NCI-H1694 (cell line): Measurements from ENCODE around the gene ZSCAN5C.
"Not testable (repeated sequence)": the region's sequence is repeated elsewhere in the genome, so short reads cannot be mapped to it uniquely, and the experiment has no call there.

Source experiments
- DNase-seq: peaks from one replicate; lab custom pipeline; 2025; lab: John Stamatoyannopoulos, UW

ZSCAN5C gene

GRCh38 chr19:56193981-56194640 lies 8.0 kb upstream of the ZSCAN5C start:
- no peak for DNase-seq

- not testable (repeated sequence) for DNase-seq
Observed at GRCh38 chr19:56197646-56198045, 4.4 kb upstream of the ZSCAN5C start, which contains the start of gene ZSCAN5B. Gene ZSCAN5B (minus strand): TSS chr19:56197783. CDS start chr19:56193052, 4,731 bp downstream.

DNA sequence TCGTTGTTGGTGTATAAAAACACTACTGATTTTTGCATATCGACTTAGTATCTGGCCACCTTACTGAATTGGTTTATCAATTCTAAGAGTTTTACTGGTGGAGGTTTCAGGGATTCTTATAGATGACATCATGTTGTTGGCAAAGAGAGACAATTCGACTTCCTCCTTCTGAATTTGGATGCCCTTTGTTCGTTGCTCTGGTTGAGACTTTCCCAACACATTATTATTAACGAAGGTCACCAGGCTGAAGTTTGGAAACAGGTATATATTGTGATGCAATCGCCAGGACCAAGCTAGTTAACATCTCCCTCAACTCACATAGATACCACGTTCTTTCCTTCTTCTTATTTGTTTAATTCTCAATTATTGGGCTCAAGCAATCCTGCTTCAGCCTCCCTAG lies 2.4 kb upstream of the ZSCAN5C start:
- no peak for DNase-seq

- not testable (repeated sequence) for DNase-seq
Observed at GRCh38 chr19:56207581-56207980, 5.5 kb downstream of the ZSCAN5C start.

DNA sequence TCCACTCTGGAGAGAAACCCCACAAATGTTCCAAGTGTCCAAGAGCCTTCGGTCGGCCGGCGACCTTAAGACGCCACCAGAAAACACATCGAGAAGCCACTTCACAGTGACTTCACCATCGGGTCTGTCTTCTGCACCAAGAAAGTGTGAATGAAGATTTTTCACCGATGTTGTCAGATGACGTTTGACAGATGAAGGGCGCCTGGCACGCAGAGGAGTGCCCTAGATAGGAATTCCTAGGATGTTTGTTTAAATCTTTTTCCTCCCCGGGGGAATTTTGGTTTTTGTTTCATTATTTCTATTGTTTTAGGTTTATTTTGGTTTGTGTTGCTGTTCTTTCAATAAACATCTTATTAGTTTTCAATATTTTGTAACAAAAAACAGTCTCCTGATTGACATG lies 7.0 kb downstream of the ZSCAN5C start:
- DNase-seq: no peak

- DNase-seq: not testable (repeated sequence)
Observed at GRCh38 chr19:56210036-56210435, 8.0 kb downstream of the ZSCAN5C start.

GRCh38 chr19:56211718-56212117 lies 9.6 kb downstream of the ZSCAN5C start:
- no peak for DNase-seq

- no peak for DNase-seq
Observed at GRCh38 chr19:56217039-56217949, 15.2 kb downstream of the ZSCAN5C start.

DNA sequence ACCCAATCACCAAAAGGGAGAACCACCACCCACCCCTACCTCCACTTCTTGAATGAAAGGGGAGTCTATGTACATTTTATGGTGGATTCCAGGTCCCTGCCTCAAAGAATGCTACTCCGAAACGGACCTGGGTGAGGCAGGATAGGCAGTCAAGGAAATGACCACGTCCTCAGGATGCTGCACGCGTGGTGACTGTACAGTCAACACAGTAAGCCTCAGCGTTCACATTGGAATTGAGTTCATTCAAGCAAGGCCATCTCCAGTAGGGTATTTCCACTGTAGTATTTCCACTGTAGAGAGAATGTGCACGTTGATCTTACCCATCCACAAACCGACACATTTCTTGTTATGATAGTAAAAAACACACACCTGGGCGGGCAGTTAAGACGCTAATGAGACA lies 16.9 kb downstream of the ZSCAN5C start:
- no peak for DNase-seq

- DNase-seq: not testable (repeated sequence)
Observed at GRCh38 chr19:56221442-56221841, 19.4 kb downstream of the ZSCAN5C start.

- DNase-seq: no peak
Observed at GRCh38 chr19:56221851-56222250, 19.8 kb downstream of the ZSCAN5C start.

DNA sequence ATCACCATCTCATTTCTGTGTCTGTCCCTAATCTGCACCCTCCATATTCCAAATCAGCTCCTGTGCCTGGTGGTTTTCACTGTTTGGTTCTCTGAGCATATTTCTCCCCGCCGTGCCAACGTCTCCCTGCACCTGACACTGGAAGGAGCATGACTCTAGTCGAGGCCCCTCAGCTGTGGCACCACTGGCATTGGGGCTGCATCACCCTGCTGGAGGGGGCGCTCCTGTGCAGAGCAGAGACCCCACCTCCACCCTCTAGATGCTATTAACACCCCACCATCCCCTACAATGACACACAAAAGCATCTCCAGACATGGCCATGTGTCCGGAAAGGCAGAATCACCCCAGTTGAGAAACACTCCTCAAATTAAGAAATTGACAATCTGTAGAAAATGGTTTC lies 20.8 kb downstream of the ZSCAN5C start:
- DNase-seq: no peak

GRCh38 chr19:56223481-56223880 lies 21.4 kb downstream of the ZSCAN5C start:
- no peak for DNase-seq

DNA sequence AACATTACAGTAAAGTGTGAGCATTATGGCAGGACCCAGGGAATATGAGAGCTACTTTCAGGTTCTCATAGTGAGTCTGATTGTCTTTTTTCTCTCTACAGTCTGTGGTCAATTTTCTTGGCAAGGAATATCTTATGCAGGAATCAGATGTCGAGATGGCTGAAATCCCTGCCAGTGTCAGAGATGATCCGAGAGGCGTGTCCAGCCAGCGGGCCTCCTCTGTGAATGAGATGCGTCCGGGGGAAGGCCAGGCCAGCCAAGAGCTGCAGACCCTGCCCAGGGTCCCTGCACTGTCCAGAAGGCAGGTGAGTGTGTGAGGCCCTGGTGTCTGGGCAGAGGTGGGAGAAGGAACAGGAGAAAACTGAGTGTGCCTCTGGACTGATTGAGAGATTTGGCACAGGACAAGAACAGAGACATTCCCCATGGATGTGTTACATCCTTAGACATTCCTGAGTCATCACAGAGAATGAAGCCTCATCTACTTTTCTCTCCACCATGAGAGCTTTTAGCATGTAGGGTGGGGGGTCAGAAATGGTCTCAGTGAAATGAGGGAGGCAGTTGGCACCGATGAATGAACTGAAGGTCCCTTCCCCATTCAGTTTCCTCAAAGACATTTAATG lies 43.2 kb downstream of the ZSCAN5C start:
- DNase-seq: no peak

DNA sequence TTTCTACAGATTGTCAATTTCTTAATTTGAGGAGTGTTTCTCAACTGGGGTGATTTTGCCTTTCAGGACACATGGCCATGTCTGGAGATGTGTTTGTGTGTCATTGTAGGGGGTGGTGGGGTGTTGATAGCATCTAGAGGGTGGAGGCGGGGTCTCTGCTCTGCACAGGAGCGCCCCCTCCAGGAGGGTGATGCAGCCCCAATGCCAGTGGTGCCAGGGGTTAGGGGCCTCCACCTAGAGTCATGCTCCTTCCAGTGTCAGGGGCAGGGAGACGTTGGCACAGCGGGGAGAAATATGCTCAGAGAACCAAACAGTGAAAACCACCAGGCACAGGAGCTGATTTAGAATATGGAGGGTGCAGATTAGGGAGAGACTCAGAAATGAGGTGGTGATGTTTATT lies 43.7 kb downstream of the ZSCAN5C start:
- not testable (repeated sequence) for DNase-seq

GRCh38 chr19:56248736-56249338 lies 46.8 kb downstream of the ZSCAN5C start:
- not testable (repeated sequence) for DNase-seq

DNA sequence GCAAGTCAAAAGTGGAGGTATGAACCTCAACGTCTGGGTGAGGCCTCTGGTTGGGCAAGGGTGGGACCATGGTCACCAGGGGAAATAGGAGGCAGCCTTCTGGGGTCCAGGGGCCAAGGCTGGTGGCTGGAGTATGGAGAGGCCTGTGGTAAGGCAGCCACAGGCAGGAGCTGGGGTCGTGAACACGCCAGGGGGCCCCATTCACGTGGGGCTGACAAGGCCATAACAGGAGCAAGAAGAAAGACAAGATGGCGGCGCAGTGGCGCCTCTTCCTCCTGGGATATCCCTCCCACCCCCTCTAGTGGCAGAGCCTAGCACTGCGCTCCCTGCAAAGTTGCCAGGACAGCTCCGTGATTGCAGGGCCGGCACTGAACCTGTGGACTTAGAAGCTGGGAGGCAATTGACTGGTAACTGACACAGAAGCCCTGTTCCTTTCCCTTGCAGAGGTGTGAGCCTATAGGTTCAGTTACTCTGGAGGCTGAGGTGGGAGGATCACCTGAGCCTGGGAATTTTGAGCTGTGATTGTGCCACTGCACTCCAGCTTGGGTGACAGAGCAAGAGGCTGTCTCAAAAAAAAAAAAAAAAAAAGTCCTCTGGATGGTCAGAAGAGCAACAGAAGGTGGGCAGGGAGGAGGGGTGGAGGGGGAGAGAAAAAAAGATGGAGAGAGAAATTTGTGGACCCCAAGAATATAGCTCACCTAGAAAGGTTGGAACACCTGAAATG lies 50.8 kb downstream of the ZSCAN5C start:
- peak; percentile 52 for DNase-seq

DNA sequence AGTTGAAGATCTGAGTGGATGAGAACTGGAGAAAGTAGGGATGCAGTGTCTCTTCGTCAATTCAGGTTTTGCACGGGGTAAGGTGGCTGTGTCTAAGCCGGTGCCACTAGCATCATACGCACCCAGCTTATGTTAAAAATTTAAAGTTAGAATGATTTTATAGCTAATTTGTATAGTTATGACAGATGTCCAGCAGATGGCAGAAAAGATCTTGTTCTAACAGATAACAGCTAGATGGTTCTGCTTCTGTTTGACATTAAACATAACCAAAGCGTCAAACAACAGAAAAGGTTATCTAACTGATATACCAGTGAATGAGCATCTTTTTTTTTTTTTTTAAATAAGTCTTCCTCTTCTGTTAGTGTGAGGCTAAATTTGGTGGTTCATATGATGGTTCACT lies 51.7 kb downstream of the ZSCAN5C start:
- DNase-seq: peak; percentile 83

GRCh38 chr19:56258272-56258671 lies 56.2 kb downstream of the ZSCAN5C start:
- no peak for DNase-seq
